Mesangial cell (primary cell): Measurements from ENCODE around the gene COL7A1. TPM values are rescaled to one million over a fixed set of nuclear protein-coding genes. Genes with fewer than 3 reads are reported as not detected.

Experiments
- total RNA-seq: library from RNA; depleted of rRNA; stranded (reverse); fragments of >200 nt; gene quantifications from 2 replicates; pipeline ENCODE4 v1.2.3, GENCODE V29; 2015

The COL7A1 gene
- total RNA-seq: 122 and 146 TPM in 2 replicates

DNA sequence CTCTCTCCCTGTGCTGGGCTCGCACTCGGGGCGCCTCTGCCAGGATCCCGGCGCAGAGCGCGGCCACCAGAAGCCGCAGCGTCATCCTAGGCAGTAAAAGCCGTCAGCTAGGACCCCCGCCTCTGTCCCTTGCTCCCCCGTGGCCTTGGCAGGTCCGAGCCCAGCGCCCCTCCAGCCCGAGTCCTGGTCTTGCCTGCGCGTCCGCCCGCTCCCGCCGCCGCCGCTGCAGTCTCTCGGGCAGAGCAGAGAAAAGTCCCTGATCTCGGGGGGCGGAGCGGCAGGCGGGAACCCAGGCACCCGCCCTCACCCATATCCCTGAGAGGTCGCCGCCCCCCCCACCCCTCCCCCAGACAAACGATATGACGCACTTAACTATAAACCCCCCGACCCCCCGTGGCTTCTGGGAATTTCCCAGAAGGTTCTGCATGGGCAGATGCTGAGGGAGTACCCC lies at the start of gene COL7A1:
Gene COL7A1, minus strand, starts transcription at position 255 of the 451 bp plus-strand sequence. Its CDS starts 170 bp downstream, at position 85.

GRCh38 chr3:48635222-48636021 lies 40.3 kb upstream of the COL7A1 start, which contains the start of gene SLC26A6:
SLC26A6 (minus strand) TSS chr3:48635461; CDS start chr3:48635393, 68 bp downstream.

GRCh38 chr3:48621461-48621869 lies 26.3 kb upstream of the COL7A1 start, which contains the start of gene TMEM89:
TMEM89 (minus strand) TSS chr3:48621769; CDS start chr3:48621756, 13 bp downstream.

DNA sequence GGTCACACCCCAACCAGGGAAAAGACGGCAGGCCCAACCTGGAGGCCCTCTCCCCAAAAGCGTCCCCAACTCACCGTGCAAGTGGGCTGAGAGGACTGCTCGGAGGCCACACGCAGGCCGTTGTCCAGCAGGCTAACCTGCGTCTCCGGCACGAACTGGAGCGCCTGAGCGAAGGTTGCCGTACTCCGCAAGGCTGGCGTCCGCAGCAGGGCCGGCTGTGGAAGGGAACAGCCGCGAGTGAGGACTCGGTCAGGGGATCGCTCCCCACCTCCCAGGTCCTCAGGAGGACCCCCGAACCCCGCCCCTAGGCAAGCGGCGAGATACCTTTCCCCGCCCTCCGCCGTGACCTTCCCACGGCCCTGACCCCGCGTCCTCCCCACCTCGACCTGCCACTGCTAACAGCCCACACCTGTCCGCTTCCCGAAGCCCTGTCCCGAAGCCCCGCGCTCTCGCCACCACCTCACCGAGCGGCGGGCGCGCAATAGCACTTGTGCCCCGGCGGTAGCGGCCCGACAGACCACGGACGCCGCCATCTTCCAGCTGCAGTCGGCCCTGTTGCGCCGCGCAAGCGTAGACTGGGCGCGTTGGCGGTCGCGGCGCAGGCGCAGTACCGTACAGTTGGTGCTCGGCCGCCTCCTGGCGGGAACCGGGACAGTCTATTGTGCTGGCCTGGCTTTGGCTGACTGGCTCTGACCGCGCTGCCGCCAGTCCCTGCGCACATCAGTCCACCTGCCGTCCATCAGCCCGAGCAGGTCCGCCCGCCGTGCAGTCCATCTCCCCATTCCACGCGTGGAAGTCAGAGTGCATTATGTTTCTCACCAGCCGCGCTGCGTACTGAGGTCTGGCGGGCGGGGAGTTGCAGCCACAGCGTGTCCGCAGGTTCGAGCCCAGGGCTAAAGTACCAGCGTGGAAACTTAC lies 14.2 kb upstream of the COL7A1 start, which contains the start of gene UQCRC1:
Gene UQCRC1, minus strand, starts transcription at position 559 of the 918 bp plus-strand sequence. Its CDS starts 26 bp downstream, at position 533.

GRCh38 chr3:48563382-48563918 lies 31.7 kb downstream of the COL7A1 start, which contains the start of gene UCN2:
UCN2 (minus strand) TSS chr3:48563781; CDS start chr3:48563124, 657 bp downstream.

GRCh38 chr3:48556796-48557626 lies 38.1 kb downstream of the COL7A1 start, which contains the start of gene PFKFB4:
PFKFB4 (minus strand) TSS chr3:48556803; CDS start chr3:48556777, 26 bp downstream.

Other genes starting within 250 kb of the COL7A1 start
- 0.25 TPM in 1 of 2 replicates, not detected in the other for gene FBXW12, start 223.1 kb downstream of the COL7A1 start, total RNA-seq
- gene PLXNB1, start 165.2 kb downstream of the COL7A1 start, total RNA-seq: 55.9 and 190 TPM in 2 replicates
- 19.9 and 26.2 TPM in 2 replicates for gene CCDC51, start 155.2 kb downstream of the COL7A1 start, total RNA-seq
- 77.1 and 221 TPM in 2 replicates for gene TMA7, start 155.1 kb downstream of the COL7A1 start, total RNA-seq
- 5.5 and 11.2 TPM in 2 replicates for gene ATRIP, start 148.6 kb downstream of the COL7A1 start, total RNA-seq
- 190 and 243 TPM in 2 replicates for gene SHISA5, start 91.2 kb downstream of the COL7A1 start, total RNA-seq
- 7.1 and 7.5 TPM in 2 replicates for gene PFKFB4, start 38.5 kb downstream of the COL7A1 start, total RNA-seq
- gene UCN2, start 31.5 kb downstream of the COL7A1 start, total RNA-seq: 8.4 and 9.9 TPM in 2 replicates
- 349 and 382 TPM in 2 replicates for gene UQCRC1, start 14.3 kb upstream of the COL7A1 start, total RNA-seq
- not detected in 2 replicates for gene TMEM89, start 26.4 kb upstream of the COL7A1 start, total RNA-seq
- 28.2 and 29.3 TPM in 2 replicates for gene SLC26A6, start 40.1 kb upstream of the COL7A1 start, total RNA-seq
- 1.1 and 3.8 TPM in 2 replicates for gene CELSR3, start 67.6 kb upstream of the COL7A1 start, total RNA-seq
- 20.5 and 24.4 TPM in 2 replicates for gene NCKIPSD, start 90.6 kb upstream of the COL7A1 start, total RNA-seq
- 60.1 and 76.3 TPM in 2 replicates for gene IP6K2, start 121.9 kb upstream of the COL7A1 start, total RNA-seq